Epithelial cell of proximal tubule (primary cell): ENCODE results near the gene ICAM2. TPM values are rescaled to one million over a fixed set of nuclear protein-coding genes. Genes with fewer than 3 reads are reported as not detected.
"Not testable (repeated sequence)": the region's sequence is repeated elsewhere in the genome, so short reads cannot be mapped to it uniquely, and the experiment has no call there.

Source experiments
- DNase-seq: peaks from one replicate; pipeline ENCODE4 v3.0.0-alpha.2; 2011; ENCODE audit warnings: low read depth
- H3K4me3 ChIP-seq: 2 replicates; pipeline ENCODE4 v1.5.1; 2011; ENCODE audit warnings: low read depth, mild to moderate bottlenecking, low read length
- CTCF ChIP-seq: conservative IDR thresholded peaks from 2 replicates; pipeline ENCODE4 v1.5.1; 2012; ENCODE audit warnings: low read depth, mild to moderate bottlenecking, low read length
- total RNA-seq: library from RNA; depleted of rRNA; stranded (reverse); fragments of >200 nt; gene quantifications from 2 replicates; pipeline ENCODE4 v1.2.3, GENCODE V29; 2015

The ICAM2 gene
- total RNA-seq, 1 donor from 2014 or later = 19.9 TPM

GRCh38 chr17:64015447-64015846 is 5.0 kb downstream of the ICAM2 start:
- TF ChIP-seq CTCF = no peak
- DNase-seq = no peak
- no peak overlapping the region for H3K4me3 ChIP-seq

- H3K4me3 ChIP-seq = no peak overlapping the region
- no peak for DNase-seq
- no peak for TF ChIP-seq CTCF
Observed at GRCh38 chr17:64009571-64010402, 10.6 kb downstream of the ICAM2 start.

GRCh38 chr17:64008830-64009229 is 11.6 kb downstream of the ICAM2 start:
- TF ChIP-seq CTCF = no peak
- no peak overlapping the region for H3K4me3 ChIP-seq
- no peak for DNase-seq

- no peak for TF ChIP-seq CTCF
- DNase-seq = no peak
- no peak overlapping the region for H3K4me3 ChIP-seq
Observed at GRCh38 chr17:64008346-64008745, 12.1 kb downstream of the ICAM2 start.

- no peak overlapping the region for H3K4me3 ChIP-seq
- DNase-seq = no peak
- no peak for TF ChIP-seq CTCF
Observed at GRCh38 chr17:64007838-64008282, 12.6 kb downstream of the ICAM2 start.

- not testable (repeated sequence) for H3K4me3 ChIP-seq, DNase-seq
Observed at GRCh38 chr17:64007089-64007837, 13.2 kb downstream of the ICAM2 start.

GRCh38 chr17:64006361-64007088 is 13.9 kb downstream of the ICAM2 start:
- no peak for DNase-seq
- no peak for TF ChIP-seq CTCF
- no peak overlapping the region for H3K4me3 ChIP-seq
